OCI-LY7 (cell line): ENCODE results near the gene TBC1D32. TPM values are rescaled to one million over a fixed set of nuclear protein-coding genes. Genes with fewer than 3 reads are reported as not detected.

Experiments used
- BruUV-seq: library from RNA; stranded (reverse); fragments of 400-500 nt; replicated peaks from 2 replicates; lab custom pipeline; 2021; lab: Mats Ljungman, UMichigan
- CTCF ChIA-PET: fragments of 300-600 bp; sonication (Branson Sonifier 250); formaldehyde crosslinking; loops from one replicate; lab custom pipeline; 2022; ENCODE audit warnings: antibody characterized with exemption; ENCODE audit not compliant: unreplicated experiment; lab: Charles Lee
- POLR2A ChIA-PET: fragments of 300-600 bp; sonication (Branson Sonifier 250); formaldehyde crosslinking; loops from one replicate; lab custom pipeline; 2022; ENCODE audit warnings: antibody characterized with exemption; lab: Charles Lee
- DNase-seq: peaks from one replicate; pipeline ENCODE4 v3.0.0-alpha.2; 2015; ENCODE audit warnings: low spot score
- H2AFZ ChIP-seq: fragments of 200-600 bp; sonication (generic), shearing (Covaris generic); 2 replicates; pipeline ENCODE4 v1.6.1; 2014; ENCODE audit warnings: mild to moderate bottlenecking, antibody characterized with exemption, low read length, moderate library complexity
- H3K27ac ChIP-seq: fragments of 200-600 bp; sonication (generic); 2 replicates; pipeline ENCODE4 v1.5.1; 2014; ENCODE audit warnings: mixed run types, low read depth, mild to moderate bottlenecking, moderate library complexity, low read length, inconsistent platforms; ENCODE audit not compliant: poor library complexity, severe bottlenecking
- H3K36me3 ChIP-seq: fragments of 200-600 bp; sonication (generic); 2 replicates; pipeline ENCODE4 v1.6.1; 2014; ENCODE audit warnings: mild to moderate bottlenecking, antibody characterized with exemption, low read length, moderate library complexity, mixed read lengths; ENCODE audit not compliant: insufficient read depth
- H3K4me1 ChIP-seq: fragments of 200-600 bp; sonication (generic); 2 replicates; pipeline ENCODE4 v1.5.1; 2014; ENCODE audit warnings: mild to moderate bottlenecking, low read length; ENCODE audit not compliant: insufficient read depth, poor library complexity, severe bottlenecking
- H3K4me2 ChIP-seq: fragments of 200-600 bp; sonication (generic); 2 replicates; pipeline ENCODE4 v1.6.1; 2014; ENCODE audit warnings: mild to moderate bottlenecking, low read length
- H3K4me3 ChIP-seq: fragments of 200-600 bp; sonication (generic); 2 replicates; pipeline ENCODE4 v1.5.1; 2014; ENCODE audit warnings: mild to moderate bottlenecking, low read depth, low read length; ENCODE audit not compliant: poor library complexity, severe bottlenecking
- H3K79me2 ChIP-seq: fragments of 200-600 bp; sonication (generic); 2 replicates; pipeline ENCODE4 v1.6.1; 2016; ENCODE audit warnings: low read depth, mild to moderate bottlenecking, low read length, moderate library complexity, mixed read lengths; ENCODE audit not compliant: insufficient read depth
- H3K9me2 ChIP-seq: fragments of 200-600 bp; sonication (generic); 2 replicates; pipeline ENCODE4 v1.6.1; 2016; ENCODE audit warnings: mild to moderate bottlenecking, low read length, mixed read lengths; ENCODE audit not compliant: insufficient read depth
- H3K9me3 ChIP-seq: fragments of 200-600 bp; sonication (generic); 2 replicates; pipeline ENCODE4 v1.6.1; 2014; ENCODE audit warnings: mild to moderate bottlenecking, mixed run types, low read length, mixed read lengths
- H4K20me1 ChIP-seq: fragments of 200-600 bp; sonication (generic); 2 replicates; pipeline ENCODE4 v1.6.1; 2014; ENCODE audit warnings: mild to moderate bottlenecking, antibody characterized with exemption, low read length, moderate library complexity, mixed read lengths; ENCODE audit not compliant: insufficient read depth
- EZH2phosphoT487 ChIP-seq: fragments of 200-600 bp; sonication (generic); IDR thresholded peaks from 2 replicates; pipeline ENCODE4 v1.6.1; 2018; ENCODE audit warnings: low read depth, borderline replicate concordance, mild to moderate bottlenecking, mixed run types, antibody characterized with exemption, low read length, moderate library complexity, mixed read lengths
- intact Hi-C: fragments of 100-400 bp; cut with micrococcal nuclease; formaldehyde crosslinking; loops from one replicate; pipeline ENCODE4 v1.10.0; 2022; ENCODE audit not compliant: unreplicated experiment
- total RNA-seq, 2 experiments: library from RNA; depleted of rRNA in 1 of 2; stranded (reverse); fragments of >200 nt in 1 of 2; shearing (Covaris generic) in 1 of 2; gene quantifications; 2 replicates each; pipeline ENCODE4 v1.2.3, GENCODE V29; 2014 to 2022
- TF ChIP-seq, protein P1 (sequence below): fragments of 200-600 bp; sonication (generic); conservative IDR thresholded peaks from 2 replicates; pipeline ENCODE4 v1.5.1; 2014; ENCODE audit warnings: mild to moderate bottlenecking, antibody characterized with exemption, low read length, moderate library complexity, mixed read lengths

The TBC1D32 gene
- total RNA-seq, 2 experiments from 2014 or later = 3.8 to 5.1 TPM

DNA sequence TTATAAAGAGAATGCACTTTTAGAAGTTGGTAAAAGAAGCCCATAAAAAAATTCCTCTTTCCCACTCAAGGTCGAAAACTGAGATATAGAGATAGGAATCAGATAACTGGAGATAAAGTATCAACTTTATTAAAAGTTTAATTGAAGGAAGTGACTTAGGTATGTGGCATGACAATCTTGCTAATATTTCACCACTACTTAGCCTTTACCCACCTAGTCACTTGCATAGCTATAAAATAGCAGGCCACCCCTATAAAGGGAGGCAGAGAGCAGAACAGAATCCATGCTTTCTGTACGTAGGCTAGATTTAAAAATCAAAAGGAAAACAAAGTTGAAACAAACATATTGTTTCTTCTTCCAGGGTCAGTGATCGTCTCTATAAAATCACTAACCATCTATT, 13.2 kb upstream of the TBC1D32 start:
- no TSS peak for BruUV-seq
- TF ChIP-seq, protein P1, sequence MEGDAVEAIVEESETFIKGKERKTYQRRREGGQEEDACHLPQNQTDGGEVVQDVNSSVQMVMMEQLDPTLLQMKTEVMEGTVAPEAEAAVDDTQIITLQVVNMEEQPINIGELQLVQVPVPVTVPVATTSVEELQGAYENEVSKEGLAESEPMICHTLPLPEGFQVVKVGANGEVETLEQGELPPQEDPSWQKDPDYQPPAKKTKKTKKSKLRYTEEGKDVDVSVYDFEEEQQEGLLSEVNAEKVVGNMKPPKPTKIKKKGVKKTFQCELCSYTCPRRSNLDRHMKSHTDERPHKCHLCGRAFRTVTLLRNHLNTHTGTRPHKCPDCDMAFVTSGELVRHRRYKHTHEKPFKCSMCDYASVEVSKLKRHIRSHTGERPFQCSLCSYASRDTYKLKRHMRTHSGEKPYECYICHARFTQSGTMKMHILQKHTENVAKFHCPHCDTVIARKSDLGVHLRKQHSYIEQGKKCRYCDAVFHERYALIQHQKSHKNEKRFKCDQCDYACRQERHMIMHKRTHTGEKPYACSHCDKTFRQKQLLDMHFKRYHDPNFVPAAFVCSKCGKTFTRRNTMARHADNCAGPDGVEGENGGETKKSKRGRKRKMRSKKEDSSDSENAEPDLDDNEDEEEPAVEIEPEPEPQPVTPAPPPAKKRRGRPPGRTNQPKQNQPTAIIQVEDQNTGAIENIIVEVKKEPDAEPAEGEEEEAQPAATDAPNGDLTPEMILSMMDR = no peak
- H3K36me3 ChIP-seq = no peaks in the 10 kb centered on the region
- no peaks in the 10 kb centered on the region for H3K4me1 ChIP-seq
- H3K9me3 ChIP-seq = no peaks in the 10 kb centered on the region
- POLR2A ChIA-PET = no interaction called here
- intact Hi-C loops = no loop called here
- H3K4me3 ChIP-seq = no peak overlapping the region
- H3K9me2 ChIP-seq = no peaks in the 10 kb centered on the region
- DNase-seq = no peak
- CTCF ChIA-PET = no interaction called here
- no peaks in the 10 kb centered on the region for H4K20me1 ChIP-seq
- H2AFZ ChIP-seq = no peak overlapping the region
- no peaks in the 10 kb centered on the region for H3K79me2 ChIP-seq
- H3K27ac ChIP-seq = no peak overlapping the region
- no peak overlapping the region for H3K4me2 ChIP-seq

DNA sequence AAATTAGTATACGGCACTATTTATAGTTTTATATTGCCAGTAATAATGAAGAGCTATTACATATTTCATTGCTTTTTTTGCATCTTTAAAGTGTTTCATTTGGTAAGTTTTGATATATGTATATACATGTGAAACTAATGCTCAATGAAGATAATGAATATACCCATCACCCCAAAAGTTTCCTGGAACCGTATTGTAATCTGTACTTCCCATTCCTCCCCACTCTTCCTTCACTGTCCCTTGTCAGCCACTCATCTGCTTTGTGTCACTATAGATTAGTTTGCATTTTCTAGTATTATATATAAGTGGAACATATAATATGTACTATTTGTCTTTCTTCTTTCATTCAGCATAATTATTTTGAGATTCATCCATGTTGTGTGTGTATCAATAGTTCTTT, 10.3 kb upstream of the TBC1D32 start:
- Histone ChIP-seq H3K9me2 (no peaks in the 10 kb centered on the region), H3K79me2 (no peaks in the 10 kb centered on the region), H3K9me3 (no peaks in the 10 kb centered on the region), H2AFZ (no peak overlapping the region), H3K4me1 (no peaks in the 10 kb centered on the region), H3K27ac (no peak overlapping the region), H4K20me1 (no peaks in the 10 kb centered on the region), H3K4me3 (no peak overlapping the region), H3K36me3 (no peaks in the 10 kb centered on the region), H3K4me2 (no peak overlapping the region)
- TF ChIP-seq, protein P1 = no peak
- no peak for TF ChIP-seq EZH2phosphoT487
- DNase-seq = no peak
- POLR2A ChIA-PET = interaction anchor here (0.6 kb wide), 1 partner anchor 47 kb away, joined by 3 read pairs; no protein-coding TSS in a partner anchor
- BruUV-seq = no TSS peak
- CTCF ChIA-PET = no interaction called here
- intact Hi-C loops = no loop called here

DNA sequence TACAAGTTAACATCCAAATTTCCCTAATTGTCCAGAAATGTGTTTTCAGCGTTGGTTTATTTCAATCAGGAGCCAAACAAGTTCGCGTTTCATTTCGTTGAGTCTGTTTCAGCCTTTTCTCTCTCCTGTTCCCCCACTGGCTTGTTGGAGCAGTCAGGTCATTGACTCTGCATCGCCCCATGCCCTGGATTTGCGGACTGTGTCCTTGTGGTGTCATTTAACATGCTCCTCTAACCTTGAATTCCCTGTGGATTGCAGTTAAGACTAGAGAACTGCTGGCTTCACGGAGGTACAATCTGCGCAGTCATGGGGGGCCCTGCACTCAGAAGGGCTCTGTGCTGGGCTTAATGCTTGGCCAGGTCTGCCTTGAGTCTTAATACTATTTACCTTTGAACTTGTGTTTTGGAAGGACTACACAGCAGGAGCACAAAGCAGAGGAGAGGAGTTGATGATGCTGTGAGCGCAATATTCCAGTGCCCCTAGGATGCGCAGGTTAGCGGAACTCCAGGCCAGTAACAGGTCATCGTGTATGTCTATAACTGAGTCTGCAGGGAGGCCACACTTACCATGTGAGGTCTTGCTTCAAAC, 5.5 kb upstream of the TBC1D32 start:
- Histone ChIP-seq H3K79me2 (no peaks in the 10 kb centered on the region), H4K20me1 (no peaks in the 10 kb centered on the region), H3K9me2 (no peaks in the 10 kb centered on the region), H3K4me3 (no peak overlapping the region), H3K4me2 (no peak overlapping the region), H3K4me1 (peaks cover 3% of the 10 kb centered on the region), H3K9me3 (no peaks in the 10 kb centered on the region), H3K36me3 (no peaks in the 10 kb centered on the region), H3K27ac (no peak overlapping the region), H2AFZ (no peak overlapping the region)
- CTCF ChIA-PET = no interaction called here
- no peak for TF ChIP-seq EZH2phosphoT487
- TF ChIP-seq, protein P1 = no peak
- intact Hi-C loops = no loop called here
- POLR2A ChIA-PET = no interaction called here
- DNase-seq = no peak
- no TSS peak for BruUV-seq
